Epithelial cell of esophagus (primary cell): Measurements from ENCODE around the gene PDIA6.

ENCODE experiments used
- DNase-seq: peaks from one replicate; pipeline ENCODE4 v3.0.0; 2010; ENCODE audit warnings: low read depth
- H3K4me3 ChIP-seq: 2 replicates; pipeline ENCODE4 v1.5.1; 2011; ENCODE audit warnings: mild to moderate bottlenecking, low read length, control low read depth
- TF ChIP-seq, protein P1 (sequence below): IDR thresholded peaks from 2 replicates; pipeline ENCODE4 v1.5.1; 2011; ENCODE audit warnings: low read depth, mild to moderate bottlenecking, low read length, control low read depth, inconsistent platforms; ENCODE audit not compliant: insufficient read depth; ENCODE audit errors: missing control alignments

The PDIA6 gene

DNA sequence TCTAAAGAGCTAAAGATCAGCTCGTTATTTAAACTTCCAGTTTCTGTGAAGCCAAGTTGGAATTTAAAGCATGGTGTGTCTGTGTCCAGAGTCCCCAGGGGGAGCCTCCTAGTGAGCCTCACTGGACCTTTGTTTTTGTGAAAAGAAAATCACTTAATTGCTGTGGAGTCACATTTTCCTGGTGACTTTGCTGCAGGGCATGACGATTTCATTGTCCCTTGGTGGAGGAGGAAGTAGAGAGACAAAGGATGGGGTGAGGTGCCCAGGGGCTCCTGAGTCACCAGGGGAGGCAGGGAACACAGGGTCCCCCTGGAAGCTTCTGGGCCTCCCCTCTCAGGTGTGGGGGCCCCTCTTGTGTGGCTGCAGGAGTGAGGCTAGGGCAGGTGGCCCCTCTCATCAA, 71.4 kb downstream of the PDIA6 start:
- no peak overlapping the region for H3K4me3 ChIP-seq
- DNase-seq, result no peak
- TF ChIP-seq, protein P1, sequence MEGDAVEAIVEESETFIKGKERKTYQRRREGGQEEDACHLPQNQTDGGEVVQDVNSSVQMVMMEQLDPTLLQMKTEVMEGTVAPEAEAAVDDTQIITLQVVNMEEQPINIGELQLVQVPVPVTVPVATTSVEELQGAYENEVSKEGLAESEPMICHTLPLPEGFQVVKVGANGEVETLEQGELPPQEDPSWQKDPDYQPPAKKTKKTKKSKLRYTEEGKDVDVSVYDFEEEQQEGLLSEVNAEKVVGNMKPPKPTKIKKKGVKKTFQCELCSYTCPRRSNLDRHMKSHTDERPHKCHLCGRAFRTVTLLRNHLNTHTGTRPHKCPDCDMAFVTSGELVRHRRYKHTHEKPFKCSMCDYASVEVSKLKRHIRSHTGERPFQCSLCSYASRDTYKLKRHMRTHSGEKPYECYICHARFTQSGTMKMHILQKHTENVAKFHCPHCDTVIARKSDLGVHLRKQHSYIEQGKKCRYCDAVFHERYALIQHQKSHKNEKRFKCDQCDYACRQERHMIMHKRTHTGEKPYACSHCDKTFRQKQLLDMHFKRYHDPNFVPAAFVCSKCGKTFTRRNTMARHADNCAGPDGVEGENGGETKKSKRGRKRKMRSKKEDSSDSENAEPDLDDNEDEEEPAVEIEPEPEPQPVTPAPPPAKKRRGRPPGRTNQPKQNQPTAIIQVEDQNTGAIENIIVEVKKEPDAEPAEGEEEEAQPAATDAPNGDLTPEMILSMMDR, result no peak

DNA sequence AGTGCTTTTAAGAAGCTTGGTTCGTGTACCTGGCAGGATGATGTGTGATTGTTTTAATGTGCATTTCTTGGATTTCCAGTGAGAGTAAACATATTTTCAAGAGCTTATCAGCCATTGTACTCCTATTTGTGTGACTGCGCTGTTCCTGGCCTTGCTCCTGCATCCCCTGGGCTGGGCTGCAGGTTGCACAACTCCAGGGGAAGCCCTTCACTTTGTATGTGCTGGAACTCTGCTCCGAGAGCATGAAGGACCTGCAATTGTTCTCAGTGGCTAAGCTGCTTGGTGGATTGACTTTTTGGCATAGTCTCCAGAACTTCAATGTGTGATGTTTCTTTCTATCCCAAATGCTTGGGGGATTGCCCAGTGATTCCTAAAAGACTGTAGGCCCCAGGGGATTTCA, 72.4 kb downstream of the PDIA6 start:
- no peak overlapping the region for H3K4me3 ChIP-seq
- DNase-seq, result no peak
- TF ChIP-seq, protein P1, result no peak

GRCh38 chr2:10738192-10738591, 74.4 kb downstream of the PDIA6 start:
- no peak overlapping the region for H3K4me3 ChIP-seq
- no peak for DNase-seq
- TF ChIP-seq, protein P1, result no peak

GRCh38 chr2:10733980-10734379, 78.6 kb downstream of the PDIA6 start:
- no peak for DNase-seq
- H3K4me3 ChIP-seq, result no peak overlapping the region
- TF ChIP-seq, protein P1, result no peak

DNA sequence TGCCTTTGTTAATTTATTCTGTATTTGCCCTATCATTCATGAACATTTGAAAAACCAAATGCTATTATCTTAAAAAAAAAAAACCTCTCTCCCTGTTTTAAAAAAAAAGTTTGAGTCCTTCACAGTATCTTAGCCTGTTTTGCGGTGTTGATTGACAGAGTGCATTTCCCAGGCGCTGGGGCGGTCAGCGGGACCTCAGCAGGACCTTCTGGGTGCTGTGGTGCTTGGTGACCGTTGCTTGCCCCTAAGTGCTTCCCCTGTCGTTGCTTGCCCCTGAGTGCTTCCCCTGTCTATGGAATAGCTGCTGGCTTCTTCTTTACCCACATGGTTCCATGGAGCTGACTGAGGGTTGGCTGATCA, 79.0 kb downstream of the PDIA6 start:
- TF ChIP-seq, protein P1, result no peak
- no peak for DNase-seq

More for the DNA sequence above, 79.0 kb downstream of the PDIA6 start:
- no peak overlapping the region for H3K4me3 ChIP-seq
